GM18505 (cell line): ENCODE data around the gene LRRC55.

Source experiments
- ATAC-seq: cut with Tn5 transposase; IDR thresholded peaks from one replicate; pipeline ENCODE4 v1.9.1; 2021; ENCODE audit not compliant: unreplicated experiment
- POLR2A ChIP-seq: IDR thresholded peaks from 4 replicates; pipeline ENCODE4 v1.6.1; 2011; ENCODE audit warnings: borderline replicate concordance; ENCODE audit not compliant: insufficient read depth, insufficient read length; ENCODE audit errors: extremely low read depth

The LRRC55 gene, protein sequence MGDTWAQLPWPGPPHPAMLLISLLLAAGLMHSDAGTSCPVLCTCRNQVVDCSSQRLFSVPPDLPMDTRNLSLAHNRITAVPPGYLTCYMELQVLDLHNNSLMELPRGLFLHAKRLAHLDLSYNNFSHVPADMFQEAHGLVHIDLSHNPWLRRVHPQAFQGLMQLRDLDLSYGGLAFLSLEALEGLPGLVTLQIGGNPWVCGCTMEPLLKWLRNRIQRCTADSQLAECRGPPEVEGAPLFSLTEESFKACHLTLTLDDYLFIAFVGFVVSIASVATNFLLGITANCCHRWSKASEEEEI

DNA sequence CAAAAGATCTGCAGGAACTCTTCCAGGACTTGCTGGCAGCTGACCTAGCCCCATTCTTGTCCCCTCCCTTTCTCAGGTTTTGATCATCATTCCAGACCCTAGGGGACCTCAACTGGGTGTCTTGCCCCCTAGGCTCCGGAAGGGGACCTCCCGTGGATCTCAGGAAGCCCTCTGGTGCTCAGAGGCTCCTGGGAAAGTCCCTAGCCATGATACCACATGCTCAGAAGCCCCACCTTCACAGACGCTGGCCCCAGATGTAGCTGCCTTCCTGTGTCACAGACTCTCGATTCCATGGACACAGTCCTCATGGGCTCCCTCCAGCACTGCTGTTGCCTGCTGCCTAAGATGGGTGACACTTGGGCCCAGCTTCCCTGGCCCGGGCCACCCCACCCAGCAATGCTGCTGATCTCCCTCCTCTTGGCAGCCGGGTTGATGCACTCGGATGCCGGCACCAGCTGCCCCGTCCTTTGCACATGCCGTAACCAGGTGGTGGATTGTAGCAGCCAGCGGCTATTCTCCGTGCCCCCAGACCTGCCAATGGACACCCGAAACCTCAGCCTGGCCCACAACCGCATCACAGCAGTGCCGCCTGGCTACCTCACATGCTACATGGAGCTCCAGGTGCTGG, at the start of gene LRRC55:
Gene LRRC55 (plus strand): TSS at position 276 of the 628 bp plus-strand sequence. CDS start 70 bp downstream, at position 346.
- TF ChIP-seq POLR2A = no peak
- no peak for ATAC-seq

DNA sequence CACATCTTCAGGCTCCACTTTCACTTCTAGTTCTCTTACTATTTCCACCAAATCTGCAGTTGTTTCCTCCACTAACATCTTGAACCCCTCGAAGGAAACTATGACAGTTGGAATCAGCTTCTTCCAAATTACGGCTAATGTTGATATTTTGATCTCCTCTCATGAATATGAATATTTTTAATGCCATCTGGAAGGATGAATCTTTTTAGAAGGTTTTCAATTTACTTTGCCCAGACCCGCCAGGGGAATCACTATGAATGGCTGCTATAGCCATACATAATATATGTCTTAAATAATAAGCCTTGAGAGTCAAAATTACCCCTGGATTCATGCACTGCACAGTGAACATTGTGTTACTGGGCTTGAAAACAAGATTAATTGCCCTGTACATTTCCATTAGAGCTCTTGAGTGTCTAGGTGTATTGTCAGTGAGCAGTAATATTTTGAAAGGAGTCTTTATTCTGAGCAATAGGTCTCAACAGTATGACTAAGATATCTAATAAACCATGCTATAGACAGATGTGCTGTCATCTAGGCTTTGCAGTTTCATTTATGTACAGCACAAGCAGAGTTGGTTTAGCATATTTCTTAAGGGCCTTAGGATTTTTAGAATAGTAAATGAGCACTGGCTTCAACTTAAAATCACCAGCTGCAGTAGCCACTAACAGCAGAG, 48.3 kb upstream of the LRRC55 start:
- ATAC-seq = no peak
- no peak for TF ChIP-seq POLR2A

DNA sequence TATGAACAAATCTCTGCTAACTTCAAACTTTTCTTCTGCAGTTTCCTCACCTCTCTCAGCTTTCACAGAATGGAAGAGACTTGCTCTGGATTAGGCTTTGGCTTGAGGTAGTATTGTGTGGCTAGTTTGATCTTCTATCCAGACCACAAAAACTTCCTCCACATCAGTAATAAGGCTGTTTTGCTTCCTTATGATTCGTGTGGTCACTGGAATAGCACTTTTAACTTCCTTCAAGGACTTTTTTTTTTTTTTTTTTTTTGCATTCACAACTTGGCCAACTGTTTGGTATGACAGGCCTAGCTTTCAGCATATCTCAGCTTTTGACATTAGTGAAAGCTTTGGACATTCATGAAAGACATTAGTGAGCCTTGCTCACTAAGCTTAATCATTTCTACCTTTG, 47.5 kb upstream of the LRRC55 start:
- ATAC-seq = no peak
- no peak for TF ChIP-seq POLR2A

DNA sequence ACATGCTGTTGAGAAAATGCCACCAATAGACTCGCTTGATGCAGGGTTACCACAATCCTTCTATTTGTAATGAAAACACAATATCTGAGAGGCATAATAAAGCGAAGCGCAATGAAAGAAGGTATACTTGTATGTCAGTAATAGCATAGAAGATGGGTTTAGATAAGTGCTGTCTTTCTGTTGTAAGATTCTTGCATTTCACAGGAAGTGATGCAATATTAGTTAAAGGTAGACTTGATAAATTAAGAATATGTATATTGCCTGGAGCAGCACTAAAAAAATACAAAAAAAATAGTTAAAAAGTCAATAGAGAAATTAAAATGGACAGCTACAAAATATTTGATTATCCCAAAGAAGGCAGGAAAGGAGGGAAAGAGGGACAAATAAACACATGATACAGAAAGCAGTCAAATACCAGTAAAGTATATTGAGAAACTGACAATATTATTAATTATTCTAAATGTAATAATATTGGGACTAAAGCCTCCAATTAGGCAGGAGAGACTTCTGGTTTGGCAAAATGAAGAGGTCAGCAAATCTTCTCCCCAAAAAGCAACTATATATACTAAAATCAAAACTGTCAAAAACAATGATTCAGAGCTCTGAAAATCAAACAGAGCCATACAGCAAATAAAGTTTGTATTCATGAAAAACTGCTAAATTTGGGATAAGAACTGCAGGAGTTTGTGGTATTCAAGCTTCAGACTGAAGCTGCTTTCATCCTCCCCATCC, 46.6 kb upstream of the LRRC55 start:
- TF ChIP-seq POLR2A = no peak
- no peak for ATAC-seq

DNA sequence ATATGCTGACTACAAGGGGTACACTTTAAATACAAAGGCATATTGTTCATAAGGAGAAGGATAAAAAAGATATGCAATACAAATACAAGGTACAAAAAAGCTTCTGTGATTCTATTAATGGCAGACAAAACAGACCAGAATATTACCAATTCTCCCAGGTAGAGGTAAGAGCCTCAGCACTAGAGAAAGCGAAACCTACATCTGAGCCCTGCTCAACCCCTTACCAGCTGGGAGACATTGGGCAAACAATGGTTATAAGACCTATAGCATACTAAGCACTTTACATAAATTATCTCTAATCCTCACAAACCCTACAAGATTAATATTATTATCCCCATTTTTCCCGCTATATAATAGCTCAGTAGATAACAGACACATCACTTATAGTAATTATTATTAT, 41.2 kb upstream of the LRRC55 start:
- no peak for ATAC-seq
- TF ChIP-seq POLR2A = no peak

DNA sequence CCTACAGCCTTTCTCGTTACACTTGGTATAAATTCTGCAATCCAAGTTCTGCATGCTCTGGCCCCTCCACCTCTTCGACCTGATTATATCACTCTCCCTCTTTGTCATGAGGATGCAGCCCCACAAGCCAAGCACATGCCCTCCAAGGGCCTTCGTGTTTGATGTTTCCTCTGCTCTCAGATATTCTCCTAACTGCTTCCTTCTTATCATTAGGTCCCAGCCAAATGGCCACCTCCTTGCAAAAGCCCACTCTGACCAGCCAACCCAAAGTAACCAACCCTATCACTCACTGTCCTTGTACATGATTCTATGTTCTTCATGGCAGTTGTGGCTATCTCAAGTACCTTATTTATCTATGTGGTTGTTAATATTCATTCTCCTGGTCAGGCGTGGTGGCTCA, 38.3 kb upstream of the LRRC55 start:
- ATAC-seq = no peak
- TF ChIP-seq POLR2A = no peak

DNA sequence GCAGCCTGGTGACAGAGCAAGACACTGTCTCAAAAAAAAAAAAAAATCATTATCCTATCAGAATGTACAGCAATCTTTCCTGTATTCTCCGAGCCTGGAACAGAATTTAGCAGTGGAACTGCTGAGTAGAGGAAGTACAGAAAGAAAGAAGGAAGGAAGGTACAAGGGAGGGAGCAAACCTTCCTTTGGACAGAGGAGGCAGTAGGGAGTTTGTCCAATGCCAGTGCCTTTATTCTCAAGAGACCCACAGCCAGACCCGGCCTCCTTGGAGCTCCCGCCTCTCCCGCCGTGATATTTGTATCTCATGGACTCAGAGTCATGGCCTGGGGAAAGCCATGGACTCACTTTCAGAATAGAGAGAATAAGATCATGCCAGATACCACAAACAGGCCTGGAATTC, 37.7 kb upstream of the LRRC55 start:
- TF ChIP-seq POLR2A = no peak
- ATAC-seq = no peak

DNA sequence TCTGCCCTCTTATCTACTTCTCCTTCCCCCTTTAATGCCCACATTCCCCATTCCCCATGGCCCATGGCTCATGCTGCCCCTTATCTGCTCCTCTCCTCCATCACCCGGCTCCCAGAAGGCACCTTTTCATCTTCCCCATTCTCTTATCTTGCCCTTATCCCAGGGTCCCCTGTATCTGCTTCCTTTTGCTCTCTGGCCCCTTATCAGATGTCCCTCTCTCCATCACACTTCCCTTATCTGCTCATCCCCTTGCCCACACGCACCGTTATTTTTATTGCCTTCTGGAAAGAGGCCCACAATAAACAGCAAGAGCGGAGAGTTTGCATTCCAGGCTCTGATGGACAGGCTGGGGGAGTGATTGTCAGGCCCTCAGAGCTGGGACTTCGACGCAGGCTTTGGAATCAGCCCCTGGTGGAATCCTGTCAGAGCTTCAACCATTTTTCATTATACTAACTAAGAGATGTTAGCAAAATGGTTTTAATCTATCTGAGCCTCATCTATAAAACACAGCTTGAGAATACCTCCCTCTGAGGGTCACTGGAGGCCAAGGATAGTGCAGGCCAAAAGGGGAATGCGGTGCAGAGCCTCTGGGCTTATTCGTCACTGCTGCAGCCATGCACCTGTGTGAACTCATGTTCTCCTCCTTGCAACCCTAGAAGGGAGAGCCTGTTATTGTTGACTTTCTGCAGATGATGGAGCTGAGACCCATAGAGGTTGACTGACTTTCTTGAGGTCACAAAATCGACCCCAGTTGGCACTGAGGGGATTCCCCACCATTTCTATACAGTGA, 37.0 kb upstream of the LRRC55 start:
- TF ChIP-seq POLR2A = no peak
- no peak for ATAC-seq

DNA sequence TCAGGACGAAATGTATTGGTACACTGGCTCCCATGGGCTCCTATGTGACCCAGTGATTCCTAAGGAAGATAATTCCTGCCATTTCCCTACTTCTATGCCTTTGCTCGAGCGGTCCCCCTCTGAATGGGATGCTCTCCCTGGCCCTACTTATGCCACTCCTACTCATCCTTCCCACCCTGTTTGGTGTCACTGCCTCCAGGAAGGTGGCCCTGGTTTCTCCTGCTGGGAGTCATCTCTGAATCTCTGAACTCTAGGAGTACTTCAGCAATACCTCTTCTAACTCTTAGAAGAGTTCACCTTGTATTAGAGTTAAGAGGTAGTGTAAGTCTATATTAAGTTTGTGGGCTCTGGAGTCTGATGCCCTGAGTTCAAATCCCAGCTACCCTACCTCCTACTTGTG, 35.5 kb upstream of the LRRC55 start:
- no peak for ATAC-seq
- no peak for TF ChIP-seq POLR2A

DNA sequence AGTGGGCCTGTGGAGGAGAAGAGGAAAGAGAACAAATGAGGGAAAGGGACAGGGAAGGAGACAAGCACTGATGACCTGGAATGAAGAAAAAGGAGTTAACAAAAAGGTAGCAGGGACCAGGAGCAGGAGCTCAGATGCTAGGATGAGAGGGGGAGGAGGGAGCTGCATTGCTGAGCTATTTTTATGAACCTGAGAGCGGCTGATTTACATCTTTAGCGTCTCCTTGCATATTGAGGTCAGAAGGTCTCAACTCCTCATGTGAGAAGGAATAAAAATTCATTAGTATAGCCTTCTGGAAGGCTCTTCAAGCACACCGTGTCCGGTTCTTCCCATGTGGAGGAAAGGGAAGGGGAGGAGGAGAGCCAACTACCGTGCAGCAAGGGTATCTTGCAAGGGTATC, 33.1 kb upstream of the LRRC55 start:
- TF ChIP-seq POLR2A = no peak
- ATAC-seq = no peak

DNA sequence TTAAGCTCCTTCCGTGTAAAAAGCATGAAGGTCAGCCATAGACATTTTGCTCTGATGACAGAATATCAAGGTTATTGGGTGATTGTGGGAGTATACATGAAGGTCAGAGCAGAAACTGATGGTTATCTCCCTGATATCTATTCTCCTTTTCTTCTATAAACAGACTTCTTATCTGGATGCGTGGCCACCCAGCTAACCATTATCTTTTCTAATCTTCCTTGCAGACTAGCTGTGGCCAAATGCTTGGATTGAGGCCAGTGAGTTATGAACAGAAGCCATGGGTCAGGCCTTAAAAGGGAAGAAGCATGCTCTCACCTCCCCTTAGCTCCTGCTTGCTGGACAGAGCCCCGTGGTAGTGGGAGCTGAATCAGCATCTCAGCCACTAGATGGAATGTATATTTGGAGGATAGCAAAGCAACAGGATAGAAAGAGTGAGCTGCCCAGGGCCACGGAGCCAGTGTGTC, 31.3 kb upstream of the LRRC55 start:
- no peak for TF ChIP-seq POLR2A

DNA sequence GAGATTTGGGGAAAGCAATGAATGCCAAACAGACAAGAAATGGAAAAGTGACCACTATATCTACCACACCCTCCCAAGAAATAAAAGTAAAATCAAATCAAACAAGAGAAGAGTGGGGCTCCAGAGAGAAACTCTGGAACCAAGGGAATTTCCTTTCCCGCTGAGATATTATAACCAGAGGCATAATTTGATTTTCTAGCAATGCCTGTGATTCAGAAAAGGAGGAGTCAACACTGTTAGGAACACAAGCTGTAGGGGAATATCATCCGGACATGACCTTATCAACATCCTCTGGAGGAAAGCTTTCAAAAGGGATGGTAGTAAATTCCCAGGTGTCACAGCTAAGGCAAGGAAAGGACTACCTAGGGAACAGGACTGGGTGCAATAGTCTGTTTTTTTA, 29.6 kb upstream of the LRRC55 start:
- no peak for TF ChIP-seq POLR2A
- ATAC-seq = no peak

More for the DNA sequence above, 31.3 kb upstream of the LRRC55 start:
- ATAC-seq = no peak
